IPS-18a (cell line): ENCODE results near the gene BDKRB2.

Source experiments
- H3K27ac ChIP-seq: one replicate; pipeline ENCODE4 v1.5.1; 2013; ENCODE audit warnings: low read length
- H3K27me3 ChIP-seq: one replicate; pipeline ENCODE4 v1.6.1; 2013; ENCODE audit warnings: mild to moderate bottlenecking, low read length; ENCODE audit not compliant: control insufficient read depth, insufficient read depth
- H3K36me3 ChIP-seq: one replicate; pipeline ENCODE4 v1.6.1; 2013; ENCODE audit warnings: low read depth, low read length; ENCODE audit not compliant: control insufficient read depth
- H3K4me1 ChIP-seq: one replicate; pipeline ENCODE4 v1.6.1; 2013; ENCODE audit warnings: low read depth, low read length; ENCODE audit not compliant: control insufficient read depth
- H3K4me3 ChIP-seq: one replicate; pipeline ENCODE4 v1.5.1; 2013; ENCODE audit warnings: low read length
- H3K9ac ChIP-seq: one replicate; pipeline ENCODE4 v1.6.1; 2013; ENCODE audit warnings: mild to moderate bottlenecking, low read length, moderate library complexity
- H3K9me3 ChIP-seq: one replicate; pipeline ENCODE4 v1.6.1; 2013; ENCODE audit warnings: low read depth, low read length; ENCODE audit not compliant: control insufficient read depth

BDKRB2 gene

DNA sequence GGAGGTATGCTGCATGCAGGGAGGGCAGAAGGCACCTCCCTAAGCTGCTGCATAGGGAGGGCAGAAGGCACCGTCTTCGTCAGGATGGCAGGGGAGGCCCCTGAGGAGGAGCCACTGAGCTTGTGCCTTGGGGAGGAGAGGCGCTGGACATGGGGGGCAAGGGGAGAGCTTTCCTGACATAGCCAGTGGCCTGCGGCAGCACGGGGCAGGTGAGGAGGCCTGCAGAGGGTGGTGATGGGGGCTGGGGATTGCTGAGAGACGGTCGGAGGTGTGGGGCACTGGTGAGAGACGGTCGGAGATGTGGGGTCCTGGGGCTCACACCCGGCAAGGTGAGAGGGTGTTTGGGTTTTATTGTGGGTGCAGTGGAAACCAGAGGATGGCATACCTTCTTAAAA is 10.4 kb upstream of the BDKRB2 start:
- peaks cover 19% of the 10 kb centered on the region for H3K4me1 ChIP-seq
- H3K27me3 ChIP-seq, result no peaks in the 10 kb centered on the region
- H3K9ac ChIP-seq, result no peak overlapping the region
- no peak overlapping the region for H3K4me3 ChIP-seq
- no peak overlapping the region for H3K27ac ChIP-seq
- H3K9me3 ChIP-seq, result no peaks in the 10 kb centered on the region
- no peaks in the 10 kb centered on the region for H3K36me3 ChIP-seq

DNA sequence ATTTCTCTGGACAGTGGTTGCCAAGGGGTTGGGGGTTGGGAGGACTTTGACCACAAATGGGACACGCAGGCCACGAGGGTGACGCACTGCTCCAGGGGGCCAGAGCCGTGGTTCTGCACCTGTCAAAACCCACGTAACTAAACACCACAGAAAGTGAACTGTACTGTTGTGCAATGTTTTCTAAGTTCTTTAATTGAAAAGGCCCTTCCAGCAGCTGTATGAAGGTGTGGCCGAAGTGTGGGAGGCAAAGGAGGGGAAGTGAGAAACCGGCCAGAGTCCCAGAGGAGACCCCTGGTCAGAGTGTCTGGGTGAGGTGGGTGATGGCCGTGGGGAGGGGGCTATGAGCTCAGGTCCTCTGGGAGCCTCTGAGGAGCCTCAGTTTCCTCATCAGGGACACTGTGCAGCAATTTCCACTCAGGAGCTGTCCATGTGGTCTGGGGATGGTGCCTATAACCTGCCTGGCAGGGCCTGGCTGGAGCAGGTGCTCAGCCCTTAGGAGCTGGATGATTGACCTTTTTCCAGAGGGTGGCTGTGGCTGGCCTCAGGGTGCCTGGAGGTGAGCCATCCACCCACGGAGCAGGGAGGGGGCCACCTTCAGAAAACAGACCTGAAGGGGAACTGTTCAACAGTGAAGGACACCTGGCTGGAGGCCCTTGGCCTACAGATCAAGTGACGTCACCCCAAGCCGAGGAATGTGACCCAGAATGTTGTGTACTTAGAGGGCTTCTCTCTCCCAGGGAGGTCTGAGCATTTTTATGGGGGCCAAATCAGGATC is 9.8 kb upstream of the BDKRB2 start:
- H3K4me3 ChIP-seq, result no peak overlapping the region
- no peak overlapping the region for H3K27ac ChIP-seq
- H3K36me3 ChIP-seq, result no peaks in the 10 kb centered on the region
- H3K9ac ChIP-seq, result no peak overlapping the region
- peaks cover 19% of the 10 kb centered on the region for H3K4me1 ChIP-seq
- no peaks in the 10 kb centered on the region for H3K9me3 ChIP-seq
- no peaks in the 10 kb centered on the region for H3K27me3 ChIP-seq

DNA sequence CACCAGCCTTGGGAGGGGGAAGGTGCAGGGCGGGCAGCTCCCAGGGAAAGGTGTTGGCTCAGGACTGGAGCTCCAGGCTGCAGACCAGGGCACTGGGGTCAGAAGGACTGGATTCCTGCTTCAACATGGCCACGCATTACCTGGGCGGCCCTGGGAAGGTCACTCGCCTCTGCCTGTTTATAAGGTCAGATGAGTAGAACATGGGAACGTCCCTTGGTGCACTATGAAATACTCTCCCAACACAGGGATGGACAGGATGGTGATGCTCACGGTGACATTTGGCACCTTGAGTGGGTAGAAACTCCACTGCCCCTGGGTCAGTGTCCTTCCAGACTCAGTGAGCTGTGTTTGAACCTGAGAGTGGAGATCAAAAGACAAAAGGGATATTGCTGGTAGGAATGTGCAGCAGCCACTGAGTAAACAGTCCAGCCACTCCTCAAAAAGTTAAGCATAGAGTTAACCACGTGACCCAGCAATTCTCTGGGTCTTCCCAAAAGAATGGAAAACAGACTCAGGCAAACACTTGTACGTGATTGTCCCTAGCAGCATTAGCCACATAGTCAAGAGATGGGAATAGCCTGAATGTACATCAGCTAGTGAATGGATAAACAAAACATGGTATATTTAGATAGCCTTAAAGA is 9.1 kb upstream of the BDKRB2 start:
- Histone ChIP-seq H3K36me3 (no peaks in the 10 kb centered on the region), H3K27me3 (no peaks in the 10 kb centered on the region), H3K27ac (no peak overlapping the region), H3K9me3 (no peaks in the 10 kb centered on the region), H3K4me3 (no peak overlapping the region), H3K4me1 (peaks cover 19% of the 10 kb centered on the region), H3K9ac (no peak overlapping the region)

DNA sequence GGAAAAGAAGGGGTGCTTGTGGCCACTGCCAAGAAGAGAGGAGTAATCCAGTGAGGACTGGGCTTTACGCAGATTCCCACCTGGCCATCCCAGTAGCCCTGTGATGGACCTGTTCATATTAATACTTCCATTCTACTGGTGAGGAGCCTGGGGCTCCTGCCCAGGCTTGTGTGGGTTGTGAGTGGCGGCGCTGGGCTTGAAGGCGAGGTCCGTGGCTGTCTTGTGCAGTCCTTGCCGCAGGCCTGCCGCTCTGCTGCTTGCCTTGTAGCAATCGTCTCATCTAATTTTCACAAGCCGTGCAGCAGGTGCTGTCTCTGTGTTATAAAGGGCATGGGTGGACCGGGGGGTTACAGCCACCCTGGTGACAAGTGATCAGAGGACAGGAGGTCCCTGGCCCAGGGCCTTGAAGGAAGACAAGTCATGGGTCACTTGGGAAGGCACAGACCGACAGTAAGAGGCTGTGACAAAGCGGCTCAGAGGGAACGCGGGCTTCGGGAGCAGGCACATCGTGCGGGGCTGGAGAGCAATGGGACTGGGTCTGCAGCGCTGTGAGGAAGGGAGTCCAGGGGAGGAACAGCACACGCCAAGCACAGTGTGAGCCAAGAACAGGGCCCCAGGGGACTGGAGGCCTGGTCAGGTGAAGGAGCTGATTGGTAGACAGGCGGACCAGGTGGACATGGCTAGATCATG is 7.3 kb upstream of the BDKRB2 start:
- H3K27me3 ChIP-seq, result no peaks in the 10 kb centered on the region
- H3K9me3 ChIP-seq, result no peaks in the 10 kb centered on the region
- H3K36me3 ChIP-seq, result no peaks in the 10 kb centered on the region
- H3K4me1 ChIP-seq, result peaks cover 9% of the 10 kb centered on the region
- no peak overlapping the region for H3K4me3 ChIP-seq
- no peak overlapping the region for H3K27ac ChIP-seq
- no peak overlapping the region for H3K9ac ChIP-seq

DNA sequence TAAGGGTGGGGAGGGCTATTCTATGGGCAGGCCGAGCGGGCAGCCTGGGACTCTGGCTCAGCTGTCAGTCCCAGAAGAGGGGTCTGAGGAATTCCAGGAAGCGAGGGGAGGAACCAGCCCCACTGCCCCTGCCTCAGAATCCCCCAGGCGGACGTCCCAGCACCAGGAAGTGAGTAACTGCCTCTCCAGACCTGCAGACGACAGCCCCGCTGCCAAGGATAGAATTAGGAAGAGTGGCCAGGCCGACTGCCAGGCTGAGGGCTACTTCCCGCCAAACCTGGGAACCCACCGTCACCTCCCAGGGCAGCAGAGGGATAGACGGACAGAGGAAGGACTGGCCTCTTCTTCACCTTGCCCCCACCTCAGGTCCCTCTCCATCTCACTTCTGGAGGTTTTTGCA is 6.7 kb upstream of the BDKRB2 start:
- Histone ChIP-seq H3K4me3 (no peak overlapping the region), H3K27me3 (peaks cover 1% of the 10 kb centered on the region), H3K27ac (no peak overlapping the region), H3K4me1 (peaks cover 5% of the 10 kb centered on the region), H3K9me3 (no peaks in the 10 kb centered on the region), H3K9ac (no peak overlapping the region), H3K36me3 (no peaks in the 10 kb centered on the region)

DNA sequence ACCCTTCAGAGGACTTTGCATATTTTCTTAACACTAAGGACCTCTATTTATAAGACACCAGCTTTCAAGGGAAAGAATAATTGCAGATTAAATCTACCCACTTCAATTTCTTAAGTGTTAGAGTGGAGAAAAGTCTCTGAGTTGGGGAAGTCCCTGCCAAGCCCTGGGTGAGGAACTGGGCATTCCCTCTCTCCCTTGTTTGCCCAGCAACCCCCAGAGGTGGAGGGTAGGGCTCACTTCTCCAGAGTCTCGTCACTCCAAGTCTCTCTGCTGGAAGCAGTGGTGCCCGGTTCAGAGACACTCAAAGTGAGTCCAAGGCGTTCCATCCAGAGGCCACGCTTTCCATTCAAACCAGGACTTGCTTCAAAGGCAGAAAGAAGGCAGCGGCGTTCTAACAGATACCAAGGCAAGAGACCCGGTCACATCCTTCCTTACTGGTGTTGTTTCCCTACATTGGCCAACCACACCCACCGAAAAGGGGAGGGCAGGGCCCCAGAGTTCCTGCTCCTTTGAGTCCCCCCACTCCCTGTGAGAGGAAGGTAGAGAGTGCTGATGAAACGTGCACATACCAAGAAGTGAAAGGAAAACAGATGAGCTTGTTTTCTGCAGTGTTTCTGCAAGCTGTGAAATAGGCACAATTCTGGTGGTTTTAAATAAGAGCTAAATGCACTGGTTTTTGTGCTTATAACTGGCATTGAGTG is 6.1 kb upstream of the BDKRB2 start:
- H3K9ac ChIP-seq, result no peak overlapping the region
- H3K9me3 ChIP-seq, result no peaks in the 10 kb centered on the region
- H3K27me3 ChIP-seq, result peaks cover 7% of the 10 kb centered on the region
- no peak overlapping the region for H3K27ac ChIP-seq
- no peak overlapping the region for H3K4me3 ChIP-seq
- H3K4me1 ChIP-seq, result no peaks in the 10 kb centered on the region
- H3K36me3 ChIP-seq, result no peaks in the 10 kb centered on the region

DNA sequence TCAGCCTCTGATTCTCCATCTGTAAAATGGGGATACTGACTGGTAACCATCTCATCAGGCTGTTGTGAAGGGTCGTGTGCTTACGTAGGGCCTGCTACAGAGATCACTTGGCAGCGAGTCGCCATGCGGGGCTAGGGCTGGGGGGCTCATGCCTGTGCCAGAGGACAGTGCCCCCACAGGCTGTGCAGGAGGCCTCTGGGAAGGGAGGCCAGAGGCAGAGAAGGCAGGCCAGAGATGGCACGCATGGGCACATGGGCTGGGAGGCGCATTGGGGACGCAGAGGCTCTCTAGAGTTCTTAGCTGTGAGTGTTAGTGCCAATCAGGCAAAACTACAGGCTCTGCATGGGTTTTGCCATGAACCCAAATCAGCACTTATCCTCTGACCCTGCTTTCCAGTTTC is 3.5 kb upstream of the BDKRB2 start:
- H3K27me3 ChIP-seq, result peaks cover 30% of the 10 kb centered on the region
- no peak overlapping the region for H3K27ac ChIP-seq

DNA sequence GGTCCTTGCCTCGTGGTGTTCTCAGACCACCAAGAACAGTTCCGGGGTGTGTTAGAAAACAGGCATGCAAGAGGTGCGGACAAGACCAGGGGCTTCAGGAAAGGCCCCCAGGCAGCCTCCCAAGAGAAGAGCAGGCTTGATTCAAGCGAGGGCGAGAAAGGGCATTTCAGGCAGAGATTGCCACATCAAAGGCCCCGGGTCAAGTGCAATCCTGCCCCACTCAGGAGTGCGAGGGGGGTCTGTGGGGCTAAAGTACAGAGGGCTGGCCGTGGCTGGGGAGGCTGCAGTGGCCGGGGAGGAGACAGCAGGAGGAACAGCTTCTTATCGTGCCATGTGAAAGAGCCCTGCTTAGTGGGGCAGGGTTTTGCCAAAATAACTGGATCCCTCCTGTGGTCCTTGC is 2.7 kb upstream of the BDKRB2 start:
- H3K9ac ChIP-seq, result no peak overlapping the region
- H3K4me3 ChIP-seq, result no peak overlapping the region
- H3K27ac ChIP-seq, result no peak overlapping the region
- peaks cover 5% of the 10 kb centered on the region for H3K4me1 ChIP-seq
- no peaks in the 10 kb centered on the region for H3K9me3 ChIP-seq
- H3K27me3 ChIP-seq, result peaks cover 30% of the 10 kb centered on the region
- no peaks in the 10 kb centered on the region for H3K36me3 ChIP-seq

More for the DNA sequence above, 3.5 kb upstream of the BDKRB2 start:
- no peaks in the 10 kb centered on the region for H3K36me3 ChIP-seq
- no peaks in the 10 kb centered on the region for H3K9me3 ChIP-seq
- H3K4me3 ChIP-seq, result no peak overlapping the region
- peaks cover 5% of the 10 kb centered on the region for H3K4me1 ChIP-seq
- no peak overlapping the region for H3K9ac ChIP-seq

DNA sequence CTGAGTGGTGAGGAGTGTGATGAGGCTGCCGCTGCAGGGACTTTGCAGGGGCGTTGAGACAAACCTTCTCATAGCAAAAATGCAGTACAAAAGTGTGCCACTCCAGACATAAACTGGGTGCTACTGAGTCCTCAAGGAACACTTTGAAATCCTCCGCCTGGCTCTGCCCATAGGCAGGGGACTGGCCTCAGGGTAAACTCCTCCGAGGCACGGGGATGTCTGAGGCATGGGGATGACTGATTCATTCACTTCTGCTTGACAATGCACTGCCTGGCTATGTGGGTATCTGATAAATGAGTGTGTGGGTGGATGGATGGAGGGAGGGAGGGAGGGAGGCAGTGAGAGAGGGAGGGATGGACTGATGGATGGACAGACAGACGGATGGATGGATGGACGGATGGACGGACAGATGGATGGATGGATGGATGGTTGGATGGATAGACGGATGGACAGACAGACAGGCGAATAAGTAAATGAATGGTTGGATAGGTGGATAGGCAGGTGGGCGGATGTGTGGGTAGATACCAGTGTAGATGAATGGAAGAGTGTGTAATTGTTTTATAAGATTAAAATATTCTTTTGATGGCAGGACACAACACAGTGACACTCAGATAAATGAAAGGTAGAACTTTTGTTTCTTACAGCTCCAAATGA is 2.1 kb upstream of the BDKRB2 start:
- Histone ChIP-seq H3K4me1 (peaks cover 5% of the 10 kb centered on the region), H3K27ac (no peak overlapping the region), H3K36me3 (no peaks in the 10 kb centered on the region), H3K4me3 (no peak overlapping the region), H3K9ac (no peak overlapping the region), H3K27me3 (peaks cover 30% of the 10 kb centered on the region), H3K9me3 (no peaks in the 10 kb centered on the region)

DNA sequence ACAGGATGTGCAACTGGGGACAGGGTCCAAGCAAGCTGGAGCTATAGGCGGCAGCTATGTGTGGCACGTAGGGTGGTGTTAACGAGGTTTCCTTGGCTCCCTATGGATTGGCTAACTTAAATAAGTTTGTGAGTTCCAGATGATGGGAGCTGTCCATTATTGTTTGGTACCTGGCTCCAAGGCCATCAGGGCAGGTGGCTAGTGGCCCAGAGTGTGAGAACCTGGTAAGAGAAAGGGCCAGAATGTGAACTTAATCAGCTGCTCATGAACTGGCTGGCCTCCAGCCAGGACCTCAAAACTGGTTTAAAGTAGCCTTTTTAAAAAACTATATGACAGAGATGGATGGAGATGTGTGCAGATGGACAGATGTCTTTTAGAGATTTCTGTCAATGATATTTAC is 1.5 kb upstream of the BDKRB2 start:
- Histone ChIP-seq H3K9ac (no peak overlapping the region), H3K27ac (no peak overlapping the region), H3K4me1 (peaks cover 5% of the 10 kb centered on the region), H3K4me3 (no peak overlapping the region), H3K9me3 (no peaks in the 10 kb centered on the region), H3K27me3 (peaks cover 30% of the 10 kb centered on the region), H3K36me3 (no peaks in the 10 kb centered on the region)

DNA sequence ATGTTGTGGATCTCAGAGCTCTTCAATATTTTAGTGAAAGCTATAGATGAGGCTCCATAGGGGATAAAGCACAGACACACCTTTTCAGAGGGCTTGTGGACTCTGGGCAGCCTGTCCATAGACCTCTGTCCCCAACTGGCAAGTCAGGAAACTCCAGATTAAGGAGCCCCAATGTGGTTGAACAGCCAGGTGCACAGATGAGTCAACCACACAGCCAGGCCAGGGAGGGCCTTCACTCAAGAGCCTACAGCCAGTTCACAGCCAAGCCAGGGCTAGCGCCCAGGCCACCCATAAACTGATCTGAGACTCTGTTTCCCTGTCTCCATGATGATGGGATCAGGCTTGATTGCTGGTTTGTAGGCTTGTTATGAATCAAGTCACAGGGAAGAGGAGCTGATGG is 1.0 kb upstream of the BDKRB2 start:
- Histone ChIP-seq H3K4me3 (no peak overlapping the region), H3K9ac (no peak overlapping the region), H3K36me3 (no peaks in the 10 kb centered on the region), H3K27ac (no peak overlapping the region), H3K4me1 (peaks cover 5% of the 10 kb centered on the region), H3K9me3 (no peaks in the 10 kb centered on the region), H3K27me3 (peaks cover 30% of the 10 kb centered on the region)
